IPS-18a (cell line): ENCODE data around the gene OR10H3.
"Not testable (repeated sequence)": the region's sequence is repeated elsewhere in the genome, so short reads cannot be mapped to it uniquely, and the experiment has no call there.

Experiments
- H3K27ac ChIP-seq: one replicate; pipeline ENCODE4 v1.5.1; 2013; ENCODE audit warnings: low read length
- H3K27me3 ChIP-seq: one replicate; pipeline ENCODE4 v1.6.1; 2013; ENCODE audit warnings: mild to moderate bottlenecking, low read length; ENCODE audit not compliant: control insufficient read depth, insufficient read depth
- H3K36me3 ChIP-seq: one replicate; pipeline ENCODE4 v1.6.1; 2013; ENCODE audit warnings: low read depth, low read length; ENCODE audit not compliant: control insufficient read depth
- H3K4me1 ChIP-seq: one replicate; pipeline ENCODE4 v1.6.1; 2013; ENCODE audit warnings: low read depth, low read length; ENCODE audit not compliant: control insufficient read depth
- H3K4me3 ChIP-seq: one replicate; pipeline ENCODE4 v1.5.1; 2013; ENCODE audit warnings: low read length
- H3K9ac ChIP-seq: one replicate; pipeline ENCODE4 v1.6.1; 2013; ENCODE audit warnings: mild to moderate bottlenecking, low read length, moderate library complexity
- H3K9me3 ChIP-seq: one replicate; pipeline ENCODE4 v1.6.1; 2013; ENCODE audit warnings: low read depth, low read length; ENCODE audit not compliant: control insufficient read depth

Gene OR10H3

DNA sequence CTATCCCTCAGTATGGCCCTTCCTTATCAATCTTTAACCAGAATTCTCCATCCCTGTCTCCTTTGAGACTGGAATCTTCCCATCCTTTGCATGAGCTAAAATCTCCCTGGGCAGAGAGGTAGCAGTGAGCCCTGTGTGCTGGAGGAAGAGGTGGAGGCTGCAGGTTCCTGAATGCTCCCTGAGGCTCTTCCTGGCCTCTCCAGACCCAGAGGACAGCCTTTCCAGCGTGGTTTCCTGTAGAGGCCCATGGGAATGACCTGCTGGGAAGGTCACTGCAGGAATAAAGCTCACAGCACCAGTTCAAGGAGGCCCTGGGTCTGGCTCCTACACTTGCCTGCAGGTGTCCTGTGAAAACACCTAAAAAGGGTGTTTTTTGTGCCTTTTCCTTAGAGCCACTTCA is 5.4 kb upstream of the OR10H3 start:
- H3K9ac ChIP-seq, result no peak overlapping the region
- peaks cover 63% of the 10 kb centered on the region for H3K9me3 ChIP-seq
- no peak overlapping the region for H3K4me3 ChIP-seq
- no peak overlapping the region for H3K27ac ChIP-seq
- H3K36me3 ChIP-seq, result no peaks in the 10 kb centered on the region
- H3K4me1 ChIP-seq, result no peaks in the 10 kb centered on the region
- no peaks in the 10 kb centered on the region for H3K27me3 ChIP-seq

DNA sequence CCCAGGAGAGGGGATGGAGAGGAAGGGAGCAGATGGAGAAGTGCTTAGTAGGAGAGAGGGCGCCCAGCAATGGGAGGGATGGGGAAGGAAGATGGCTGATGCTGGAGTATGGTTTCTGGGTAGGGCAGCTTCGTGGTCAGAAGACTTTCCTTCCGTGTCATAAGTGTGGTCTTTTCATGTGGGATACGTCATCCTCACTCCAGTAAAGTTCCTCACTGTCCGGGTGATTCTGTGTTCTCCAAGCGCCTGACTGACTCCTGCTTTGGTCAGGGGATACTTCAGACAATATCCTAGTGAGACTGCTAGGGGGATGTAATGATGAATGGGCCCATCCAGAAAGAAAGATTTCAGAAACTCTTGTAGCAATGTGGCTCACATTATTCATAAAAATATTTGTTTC is 3.9 kb upstream of the OR10H3 start:
- H3K27me3 ChIP-seq, result no peaks in the 10 kb centered on the region
- H3K36me3 ChIP-seq, result no peaks in the 10 kb centered on the region
- H3K27ac ChIP-seq, result no peak overlapping the region
- H3K4me3 ChIP-seq, result no peak overlapping the region
- H3K9me3 ChIP-seq, result peaks cover 66% of the 10 kb centered on the region
- no peak overlapping the region for H3K9ac ChIP-seq
- no peaks in the 10 kb centered on the region for H3K4me1 ChIP-seq

DNA sequence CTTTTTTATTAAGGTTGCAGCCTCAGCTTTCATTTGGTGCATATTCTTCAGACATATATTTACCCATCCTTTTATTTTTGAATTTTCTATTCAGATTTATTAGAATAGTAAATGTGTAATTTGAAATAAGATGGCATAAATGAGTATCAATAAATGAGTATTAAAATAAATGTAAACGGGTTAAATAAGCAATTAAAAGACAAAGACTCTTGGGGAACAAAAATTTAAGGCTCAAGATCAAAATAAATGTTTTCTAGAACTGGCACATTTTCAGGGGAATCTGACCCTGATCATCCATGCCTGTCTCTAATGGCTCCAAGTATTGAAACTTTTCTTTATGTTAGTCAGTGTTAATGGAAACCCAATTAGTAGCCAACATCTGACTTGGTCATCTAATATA is 3.0 kb downstream of the OR10H3 start:
- Histone ChIP-seq H3K9me3 (peaks cover 37% of the 10 kb centered on the region), H3K4me3 (no peak overlapping the region), H3K9ac (no peak overlapping the region), H3K4me1 (no peaks in the 10 kb centered on the region), H3K27me3 (no peaks in the 10 kb centered on the region), H3K36me3 (no peaks in the 10 kb centered on the region), H3K27ac (no peak overlapping the region)

DNA sequence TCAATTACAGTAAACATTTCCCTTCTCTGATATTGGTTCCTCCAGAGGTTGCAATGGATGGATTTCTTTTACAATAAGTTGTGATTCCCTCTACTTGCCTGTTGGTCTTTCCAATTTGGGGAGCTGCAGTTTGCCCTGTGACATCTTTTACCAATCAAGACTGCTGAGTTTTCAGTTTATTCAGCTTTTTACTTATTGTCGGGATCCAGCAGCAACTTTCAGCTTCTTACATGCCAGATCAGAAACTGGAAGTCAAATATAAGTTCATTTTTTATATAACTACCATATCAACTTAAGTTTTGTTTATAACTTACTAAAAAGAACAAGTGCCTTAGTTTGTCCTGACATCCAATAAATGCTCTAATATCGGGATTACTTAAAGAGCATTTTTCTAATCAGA is 10.5 kb downstream of the OR10H3 start:
- H3K9ac ChIP-seq, result no peak overlapping the region
- H3K4me3 ChIP-seq, result no peak overlapping the region
- no peaks in the 10 kb centered on the region for H3K4me1 ChIP-seq
- H3K27ac ChIP-seq, result no peak overlapping the region
- no peaks in the 10 kb centered on the region for H3K27me3 ChIP-seq
- no peaks in the 10 kb centered on the region for H3K36me3 ChIP-seq
- H3K9me3 ChIP-seq, result peaks cover 49% of the 10 kb centered on the region

DNA sequence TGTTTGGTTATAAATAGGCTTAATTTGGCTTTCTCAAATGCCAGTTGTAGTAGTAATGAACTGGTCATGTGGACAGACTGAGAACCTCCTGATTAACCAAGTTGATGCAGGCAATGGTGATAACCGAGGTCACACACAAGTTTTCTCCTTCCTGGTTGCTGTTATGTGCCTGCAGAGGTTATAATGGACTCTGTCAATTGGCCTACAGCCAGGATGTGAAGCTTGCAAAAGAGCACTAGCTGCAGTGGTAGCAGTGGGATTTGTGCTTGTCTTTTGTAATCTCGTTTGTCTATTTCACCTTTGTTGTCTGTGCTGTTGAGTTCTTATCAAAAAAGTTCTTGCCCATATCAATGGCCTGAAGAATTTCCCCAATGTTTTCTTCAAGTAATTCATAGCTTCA is 20.6 kb downstream of the OR10H3 start:
- H3K4me3 ChIP-seq, result no peak overlapping the region

DNA sequence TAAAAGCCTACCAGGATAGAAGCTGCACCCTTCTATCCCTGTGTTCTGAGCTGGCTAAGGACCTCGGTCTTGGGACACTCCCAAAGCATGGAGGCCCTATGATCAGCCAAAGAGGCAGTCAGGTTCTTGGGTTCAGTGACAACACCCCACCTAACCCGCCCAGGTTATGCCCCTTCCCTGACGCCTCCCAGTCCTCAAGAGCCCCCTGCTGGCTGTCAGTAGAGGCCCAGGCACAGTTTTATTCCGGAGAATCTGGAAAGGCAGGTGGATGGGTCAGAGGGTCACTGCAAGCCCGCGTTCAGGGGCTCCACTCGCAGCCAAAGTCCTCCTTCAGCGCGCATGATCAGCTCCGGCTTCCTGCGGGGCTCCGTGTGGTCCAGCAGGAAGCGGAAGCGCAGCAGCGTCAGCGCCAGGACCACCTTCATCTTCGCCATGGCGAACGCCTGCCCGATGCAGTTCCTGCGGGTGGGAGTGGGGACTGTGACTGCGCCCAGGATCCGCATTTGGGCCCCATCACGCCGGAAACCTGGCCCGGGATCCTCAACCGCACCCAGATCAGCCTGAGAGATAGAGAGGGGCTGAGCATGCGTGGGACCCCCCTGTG is 22.3 kb downstream of the OR10H3 start:
- H3K9ac ChIP-seq, result no peak overlapping the region
- no peaks in the 10 kb centered on the region for H3K27me3 ChIP-seq
- peaks cover 78% of the 10 kb centered on the region for H3K9me3 ChIP-seq
- H3K4me3 ChIP-seq, result no peak overlapping the region
- no peaks in the 10 kb centered on the region for H3K36me3 ChIP-seq
- no peaks in the 10 kb centered on the region for H3K4me1 ChIP-seq
- no peak overlapping the region for H3K27ac ChIP-seq

More for the DNA sequence above, 20.6 kb downstream of the OR10H3 start:
- no peak overlapping the region for H3K9ac ChIP-seq
- no peaks in the 10 kb centered on the region for H3K36me3 ChIP-seq
- no peaks in the 10 kb centered on the region for H3K27me3 ChIP-seq
- no peak overlapping the region for H3K27ac ChIP-seq
- H3K4me1 ChIP-seq, result no peaks in the 10 kb centered on the region
- peaks cover 80% of the 10 kb centered on the region for H3K9me3 ChIP-seq

DNA sequence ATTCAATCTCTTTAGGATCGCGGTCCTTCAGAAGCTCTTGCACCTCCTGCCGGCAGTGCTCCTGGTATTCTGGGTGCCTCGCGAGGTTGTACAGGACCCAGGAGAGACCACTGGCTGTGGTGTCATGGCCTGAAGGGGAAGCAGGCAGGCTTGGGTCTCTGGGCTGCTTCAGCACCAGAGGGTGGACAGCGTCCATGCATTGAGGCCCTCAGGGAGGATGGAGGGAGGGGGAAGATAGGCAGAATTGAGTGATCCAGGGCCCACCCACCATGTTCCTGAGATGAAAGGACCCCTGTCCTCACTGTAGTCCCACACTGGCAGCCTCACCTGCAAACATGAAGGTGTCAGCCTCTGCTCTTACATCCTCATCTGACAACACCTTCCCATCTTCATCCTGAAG is 31.8 kb downstream of the OR10H3 start:
- no peaks in the 10 kb centered on the region for H3K4me1 ChIP-seq
- H3K9me3 ChIP-seq, result peaks cover 80% of the 10 kb centered on the region
- no peaks in the 10 kb centered on the region for H3K27me3 ChIP-seq
- no peak overlapping the region for H3K9ac ChIP-seq
- H3K27ac ChIP-seq, result no peak overlapping the region
- no peak overlapping the region for H3K4me3 ChIP-seq
- no peaks in the 10 kb centered on the region for H3K36me3 ChIP-seq

DNA sequence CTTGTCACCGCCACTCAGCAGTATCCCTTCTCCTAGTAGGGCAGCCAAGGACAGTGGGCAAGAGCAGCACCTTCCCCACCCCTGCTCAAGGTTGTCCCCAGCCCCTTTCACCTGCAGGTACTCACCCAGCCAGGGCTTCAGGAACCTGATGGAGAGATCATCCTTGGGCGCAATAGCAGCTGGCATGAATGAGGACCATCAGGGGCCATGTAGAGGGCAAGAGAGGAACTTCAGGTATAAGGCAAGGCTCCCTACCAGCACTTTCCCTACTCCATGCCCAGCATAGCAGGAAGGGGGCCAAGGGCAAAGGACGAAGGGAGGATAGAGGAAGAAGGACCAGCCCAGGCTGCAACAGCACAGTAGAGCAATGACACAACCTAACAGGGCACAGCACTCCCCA is 36.4 kb downstream of the OR10H3 start:
- peaks cover 76% of the 10 kb centered on the region for H3K9me3 ChIP-seq
- not testable (repeated sequence) for H3K9ac ChIP-seq

DNA sequence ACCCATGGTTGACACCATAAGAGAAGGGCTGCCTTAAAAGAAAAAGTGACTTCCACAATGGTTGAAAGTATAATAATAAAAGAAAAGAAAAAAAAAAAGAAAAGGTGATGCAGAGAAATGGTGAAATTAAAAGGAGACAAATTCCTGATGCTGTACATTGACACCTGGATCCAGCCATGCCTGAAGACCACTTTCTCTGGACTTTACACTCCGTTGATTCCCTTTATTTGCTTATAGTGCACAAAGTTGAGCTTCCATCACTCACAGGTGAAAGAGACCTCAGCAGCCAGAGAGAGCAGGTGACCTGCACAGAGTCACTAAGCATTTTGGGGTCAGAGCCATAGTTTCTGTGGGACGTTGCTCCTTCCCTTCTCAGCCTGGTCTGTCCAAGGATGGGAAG is 37.5 kb downstream of the OR10H3 start:
- Histone ChIP-seq H3K9ac (no peak overlapping the region), H3K36me3 (no peaks in the 10 kb centered on the region), H3K4me3 (no peak overlapping the region), H3K27ac (no peak overlapping the region), H3K9me3 (peaks cover 67% of the 10 kb centered on the region), H3K4me1 (no peaks in the 10 kb centered on the region), H3K27me3 (no peaks in the 10 kb centered on the region)

More for the DNA sequence above, 36.4 kb downstream of the OR10H3 start:
- not testable (repeated sequence) for H3K27ac ChIP-seq, H3K4me1 ChIP-seq, H3K36me3 ChIP-seq, H3K4me3 ChIP-seq, H3K27me3 ChIP-seq

DNA sequence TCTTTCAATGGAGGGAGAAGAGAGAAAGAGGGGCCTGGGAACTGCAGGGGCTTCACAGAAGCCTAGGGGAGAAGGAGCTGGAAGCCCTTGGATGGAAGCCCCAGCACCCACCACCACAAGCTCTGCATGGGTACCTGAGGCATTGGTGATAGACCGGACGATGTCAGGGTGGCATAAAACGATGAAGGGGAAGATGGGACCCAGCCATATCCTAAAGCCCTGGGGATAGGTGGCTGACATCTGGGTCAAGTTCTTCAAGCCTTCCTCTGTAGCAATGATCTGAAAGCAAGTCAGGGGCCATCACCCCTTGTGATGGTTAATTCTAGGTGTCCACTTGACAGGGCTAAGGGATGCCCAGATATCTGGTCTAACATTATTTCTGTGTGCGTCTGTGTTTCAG is 38.5 kb downstream of the OR10H3 start:
- Histone ChIP-seq H3K4me1 (no peaks in the 10 kb centered on the region), H3K4me3 (no peak overlapping the region), H3K27me3 (no peaks in the 10 kb centered on the region), H3K36me3 (no peaks in the 10 kb centered on the region), H3K9ac (no peak overlapping the region), H3K27ac (no peak overlapping the region), H3K9me3 (peaks cover 62% of the 10 kb centered on the region)

DNA sequence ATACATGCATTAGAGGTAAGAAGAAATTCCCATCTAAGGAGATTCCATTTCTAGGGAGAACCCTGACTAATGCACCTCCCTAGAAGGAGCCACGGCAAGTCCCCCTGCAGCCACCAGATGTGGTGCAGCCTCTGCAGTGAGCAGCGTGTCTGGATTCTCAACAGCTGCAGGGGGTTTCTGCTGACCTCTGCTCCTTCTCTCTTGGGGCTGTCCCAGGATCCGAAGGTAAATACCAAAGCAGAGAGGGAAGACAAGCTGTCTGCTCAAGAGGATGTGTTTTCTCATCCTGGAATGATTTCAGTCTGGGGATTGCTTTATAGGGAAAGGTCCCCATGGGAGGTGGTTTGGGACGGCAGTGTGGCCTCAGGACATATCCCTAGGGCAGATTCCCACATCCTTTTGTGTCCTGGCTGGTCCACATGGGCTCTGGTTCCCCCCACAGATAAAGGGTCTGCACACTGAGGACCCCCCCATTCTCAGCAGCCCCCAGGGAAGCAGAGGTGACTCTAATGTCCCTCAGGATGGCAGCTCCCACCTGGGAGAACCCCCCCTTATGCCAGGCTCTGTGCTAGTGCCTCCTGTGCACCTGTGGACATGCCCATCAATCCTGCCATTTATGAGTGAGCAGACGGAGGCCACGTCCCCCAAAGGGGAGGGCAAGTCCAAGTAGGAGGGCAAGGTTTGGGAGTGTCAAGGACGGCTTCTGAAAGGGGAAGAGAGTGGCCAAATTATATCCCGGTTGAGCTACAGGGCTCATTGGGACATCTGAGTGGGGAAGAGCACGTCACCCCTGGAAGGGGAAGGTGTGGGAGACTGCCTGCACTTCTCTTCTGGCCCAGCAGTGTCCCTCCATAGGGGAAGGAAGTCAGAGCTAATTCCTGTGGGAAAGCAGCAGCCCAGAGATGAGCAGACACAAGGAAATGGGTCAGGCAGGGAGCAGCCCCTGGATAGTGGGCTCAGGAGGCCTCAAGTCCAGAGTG is 39.5 kb downstream of the OR10H3 start:
- peaks cover 62% of the 10 kb centered on the region for H3K9me3 ChIP-seq

More for the DNA sequence above, 39.5 kb downstream of the OR10H3 start:
- Histone ChIP-seq H3K27ac (no peak overlapping the region), H3K9ac (no peak overlapping the region), H3K4me1 (no peaks in the 10 kb centered on the region), H3K4me3 (no peak overlapping the region), H3K27me3 (no peaks in the 10 kb centered on the region), H3K36me3 (no peaks in the 10 kb centered on the region)
